Keratinocyte (primary cell): Measurements from ENCODE around the gene F11.

Source experiments
- CTCF ChIP-seq, 3 experiments: IDR thresholded peaks in 1 of 3; conservative IDR thresholded peaks in 1 of 3; optimal IDR thresholded peaks in 1 of 3; 2 replicates in 2 of 3; 3 replicates in 1 of 3; pipeline versions ENCODE3 to v1.5.1; 2011; ENCODE audit warnings: low read length in 3 of 3, mild to moderate bottlenecking in 3 of 3, moderate library complexity in 2 of 3, control low read depth in 1 of 3, inconsistent platforms in 1 of 3; ENCODE audit not compliant: insufficient read depth in 2 of 3; ENCODE audit errors: extremely low read depth in 1 of 3
- EZH2 ChIP-seq: IDR thresholded peaks from one replicate; pipeline ENCODE4 v1.6.1; 2012; ENCODE audit warnings: inconsistent platforms, mild to moderate bottlenecking, low read length, moderate library complexity

GRCh38 chr4:186248643-186249042, 17.3 kb upstream of the F11 start:
- no peak for TF ChIP-seq CTCF (optimal IDR thresholded peaks at IDR 0.05 in 1 of 3, IDR thresholded peaks at IDR 0.05 in 1 of 3, conservative IDR thresholded peaks at IDR 0.05 in 1 of 3; ENCODE audit: extremely low read depth in 1 of 3, insufficient read depth in 2 of 3, low read length in 3 of 3)
- TF ChIP-seq EZH2: no peak
